Neural cell (in vitro differentiated cells): ENCODE results near the gene OPRL1. TPM values are rescaled to one million over a fixed set of nuclear protein-coding genes. Genes with fewer than 3 reads are reported as not detected.

Experiments
- H2AFZ ChIP-seq: fragments of 200-600, 300-800 bp; sonication (generic), shearing (Covaris generic); 2 replicates; pipeline ENCODE4 v1.6.0; 2014; ENCODE audit warnings: low read depth, mild to moderate bottlenecking, antibody characterized with exemption, low read length, moderate library complexity
- H3F3A ChIP-seq: fragments of 200-600 bp; shearing (Covaris generic); 2 replicates; pipeline ENCODE4 v1.6.1; 2016; ENCODE audit warnings: mild to moderate bottlenecking, moderate library complexity, mixed read lengths, antibody characterized with exemption, low read length; ENCODE audit not compliant: insufficient read depth, poor library complexity, severe bottlenecking
- H3K27ac ChIP-seq: fragments of 200-600, 300-800 bp; sonication (generic), shearing (Covaris generic); 2 replicates; pipeline ENCODE4 v1.5.1; 2014; ENCODE audit warnings: mild to moderate bottlenecking, low read length, moderate library complexity
- H3K27me3 ChIP-seq: fragments of 300-800, 200-600 bp; sonication (generic), shearing (Covaris generic); 2 replicates; pipeline ENCODE4 v1.6.0; 2014; ENCODE audit warnings: mild to moderate bottlenecking, low read depth, low read length, moderate library complexity; ENCODE audit not compliant: insufficient read depth
- H3K36me3 ChIP-seq: fragments of 300-800, 200-600 bp; sonication (generic), shearing (Covaris generic); 2 replicates; pipeline ENCODE4 v1.5.1; 2014; ENCODE audit warnings: mild to moderate bottlenecking, antibody characterized with exemption, low read length, moderate library complexity; ENCODE audit not compliant: insufficient read depth
- H3K4me2 ChIP-seq: fragments of 300-800, 200-600 bp; sonication (generic), shearing (Covaris generic); 2 replicates; pipeline ENCODE4 v1.6.0; 2014; ENCODE audit warnings: mild to moderate bottlenecking, low read length
- H3K4me3 ChIP-seq: fragments of 300-800, 200-600 bp; sonication (generic), shearing (Covaris generic); 2 replicates; pipeline ENCODE4 v1.5.1; 2014; ENCODE audit warnings: mild to moderate bottlenecking, low read length, moderate library complexity
- H3K79me2 ChIP-seq: fragments of 200-600 bp; shearing (Covaris generic); replicated peaks from 2 replicates; pipeline ENCODE4 v1.6.0; 2014; ENCODE audit warnings: mild to moderate bottlenecking, low read length, moderate library complexity; ENCODE audit not compliant: insufficient read depth
- H3K9ac ChIP-seq: fragments of 300-800, 200-600 bp; sonication (generic), shearing (Covaris generic); 2 replicates; pipeline ENCODE4 v1.6.1; 2016; ENCODE audit warnings: mild to moderate bottlenecking, low read length, mixed read lengths
- H3K9me2 ChIP-seq: fragments of 200-600 bp; shearing (Covaris generic); 2 replicates; pipeline ENCODE4 v1.6.1; 2016; ENCODE audit warnings: mild to moderate bottlenecking, low read length, mixed read lengths; ENCODE audit not compliant: insufficient read depth
- H3K9me3 ChIP-seq: fragments of 200-600, 300-800 bp; sonication (generic), shearing (Covaris generic); 2 replicates; pipeline ENCODE4 v1.6.1; 2016; ENCODE audit warnings: mild to moderate bottlenecking, mixed run types, low read length, moderate library complexity, mixed read lengths
- H4K20me1 ChIP-seq: fragments of 200-600 bp; shearing (Covaris generic); 2 replicates; pipeline ENCODE4 v1.6.1; 2016; ENCODE audit warnings: mild to moderate bottlenecking, mixed run types; ENCODE audit not compliant: insufficient read depth
- EP300 ChIP-seq: fragments of 450-650 bp; conservative IDR thresholded peaks from 2 replicates; pipeline ENCODE4 v1.6.1; 2014; ENCODE audit warnings: antibody characterized with exemption, mild to moderate bottlenecking, moderate library complexity; ENCODE audit not compliant: poor library complexity, severe bottlenecking
- EZH2 ChIP-seq: fragments of 200-600, 300-800 bp; shearing (Covaris generic), sonication (generic); IDR thresholded peaks from 2 replicates; pipeline ENCODE4 v1.6.1; 2014; ENCODE audit warnings: antibody characterized with exemption, low read length, borderline replicate concordance, mild to moderate bottlenecking; ENCODE audit not compliant: insufficient read depth, poor library complexity, severe bottlenecking
- MXI1 ChIP-seq: fragments of 450-650 bp; conservative IDR thresholded peaks from 2 replicates; pipeline ENCODE4 v1.6.1; 2014; ENCODE audit warnings: antibody characterized with exemption, mild to moderate bottlenecking; ENCODE audit not compliant: poor library complexity, severe bottlenecking
- POLR2AphosphoS5 ChIP-seq: IDR thresholded peaks from 2 replicates; pipeline ENCODE4 v1.6.1; 2012
- RAD21 ChIP-seq: fragments of 450-650 bp; conservative IDR thresholded peaks from 2 replicates; pipeline ENCODE4 v1.6.1; 2014; ENCODE audit warnings: antibody characterized with exemption, mild to moderate bottlenecking, moderate library complexity
- REST ChIP-seq: IDR thresholded peaks from 2 replicates; pipeline ENCODE4 v1.6.1; 2012; ENCODE audit warnings: borderline replicate concordance
- SMC3 ChIP-seq: fragments of 450-650 bp; conservative IDR thresholded peaks from 2 replicates; pipeline ENCODE4 v1.6.1; 2014; ENCODE audit warnings: antibody characterized with exemption, mild to moderate bottlenecking, moderate library complexity; ENCODE audit not compliant: poor library complexity
- TAF1 ChIP-seq: IDR thresholded peaks from 2 replicates; pipeline ENCODE4 v1.6.1; 2012; ENCODE audit warnings: low read depth
- polyA plus RNA-seq: library from polyadenylated mRNA; depleted of rRNA; stranded (reverse); fragments of >200 nt; gene quantifications from 2 replicates; pipeline ENCODE4 v1.2.3, GENCODE V29; 2014
- TF ChIP-seq, protein P1 (sequence below): fragments of 450-650 bp; IDR thresholded peaks from 2 replicates; pipeline ENCODE4 v1.5.1; 2014; ENCODE audit warnings: antibody characterized with exemption, mild to moderate bottlenecking, moderate library complexity; ENCODE audit not compliant: poor library complexity, severe bottlenecking

OPRL1 gene
- polyA plus RNA-seq, 1 donor from 2014 or later: 18.3 TPM

- H4K20me1 ChIP-seq: no peaks in the 10 kb centered on the region
- H3K27ac ChIP-seq: no peak overlapping the region
- no peaks in the 10 kb centered on the region for H3F3A ChIP-seq
- no peak overlapping the region for H3K4me2 ChIP-seq
- H3K36me3 ChIP-seq: no peaks in the 10 kb centered on the region
- H2AFZ ChIP-seq: no peak overlapping the region
- H3K9me2 ChIP-seq: no peaks in the 10 kb centered on the region
- no peak overlapping the region for H3K9ac ChIP-seq
- no peaks in the 10 kb centered on the region for H3K27me3 ChIP-seq
- H3K79me2 ChIP-seq: no peaks in the 10 kb centered on the region
- H3K9me3 ChIP-seq: no peaks in the 10 kb centered on the region
- no peak overlapping the region for H3K4me3 ChIP-seq
- TF ChIP-seq SMC3 (no peak), TAF1 (no peak), EP300 (no peak), RAD21 (no peak), MXI1 (no peak), REST (no peak), EZH2 (no peak), POLR2AphosphoS5 (no peak)
- TF ChIP-seq, protein P1, sequence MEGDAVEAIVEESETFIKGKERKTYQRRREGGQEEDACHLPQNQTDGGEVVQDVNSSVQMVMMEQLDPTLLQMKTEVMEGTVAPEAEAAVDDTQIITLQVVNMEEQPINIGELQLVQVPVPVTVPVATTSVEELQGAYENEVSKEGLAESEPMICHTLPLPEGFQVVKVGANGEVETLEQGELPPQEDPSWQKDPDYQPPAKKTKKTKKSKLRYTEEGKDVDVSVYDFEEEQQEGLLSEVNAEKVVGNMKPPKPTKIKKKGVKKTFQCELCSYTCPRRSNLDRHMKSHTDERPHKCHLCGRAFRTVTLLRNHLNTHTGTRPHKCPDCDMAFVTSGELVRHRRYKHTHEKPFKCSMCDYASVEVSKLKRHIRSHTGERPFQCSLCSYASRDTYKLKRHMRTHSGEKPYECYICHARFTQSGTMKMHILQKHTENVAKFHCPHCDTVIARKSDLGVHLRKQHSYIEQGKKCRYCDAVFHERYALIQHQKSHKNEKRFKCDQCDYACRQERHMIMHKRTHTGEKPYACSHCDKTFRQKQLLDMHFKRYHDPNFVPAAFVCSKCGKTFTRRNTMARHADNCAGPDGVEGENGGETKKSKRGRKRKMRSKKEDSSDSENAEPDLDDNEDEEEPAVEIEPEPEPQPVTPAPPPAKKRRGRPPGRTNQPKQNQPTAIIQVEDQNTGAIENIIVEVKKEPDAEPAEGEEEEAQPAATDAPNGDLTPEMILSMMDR: no peak
These were observed 19.4 kb downstream of the OPRL1 start for GRCh38 chr20:64099086-64099786.

DNA sequence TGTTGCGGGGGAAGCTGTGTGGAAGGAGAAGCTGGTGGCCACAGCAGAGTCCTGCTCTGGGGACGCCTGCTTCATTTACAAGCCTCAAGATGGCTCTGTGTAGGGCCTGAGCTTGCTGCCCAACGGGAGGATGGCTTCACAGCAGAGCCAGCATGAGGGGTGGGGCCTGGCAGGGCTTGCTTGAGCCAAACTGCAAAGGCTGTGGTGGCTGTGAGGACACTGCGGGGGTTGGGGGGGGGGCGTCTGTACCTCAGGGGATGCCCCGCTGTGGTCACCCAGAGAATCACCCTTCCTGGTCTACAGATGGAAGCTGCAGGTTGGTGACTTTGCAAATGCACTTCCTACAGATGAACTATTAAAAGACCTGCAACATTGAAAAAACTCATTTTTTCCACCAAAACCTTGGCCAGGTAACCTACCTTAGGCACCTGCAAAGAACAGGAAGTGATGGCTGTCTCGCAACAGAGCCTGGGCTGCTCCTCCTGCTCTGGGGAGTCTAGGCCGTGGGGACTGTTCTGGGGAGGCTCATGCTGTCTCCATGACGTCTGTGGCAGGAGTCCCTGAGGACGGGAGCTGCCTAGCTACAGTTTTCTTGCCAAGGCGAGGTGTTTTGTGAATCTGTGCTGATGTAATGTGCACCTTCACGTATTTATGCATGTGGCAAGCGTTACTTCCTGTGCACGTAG is 20.1 kb downstream of the OPRL1 start:
- no peak overlapping the region for H3K4me2 ChIP-seq
- no peaks in the 10 kb centered on the region for H3K9me2 ChIP-seq
- no peak overlapping the region for H2AFZ ChIP-seq
- H3K9me3 ChIP-seq: no peaks in the 10 kb centered on the region
- no peaks in the 10 kb centered on the region for H4K20me1 ChIP-seq
- H3K79me2 ChIP-seq: no peaks in the 10 kb centered on the region
- H3K27ac ChIP-seq: no peak overlapping the region
- no peak overlapping the region for H3K4me3 ChIP-seq
- no peaks in the 10 kb centered on the region for H3F3A ChIP-seq
- no peaks in the 10 kb centered on the region for H3K36me3 ChIP-seq
- H3K27me3 ChIP-seq: no peaks in the 10 kb centered on the region
- TF ChIP-seq RAD21 (no peak), EP300 (no peak), REST (no peak)
- TF ChIP-seq, protein P1: no peak
- no peak overlapping the region for H3K9ac ChIP-seq
